HG02798 (cell line): ENCODE data around the gene FOXE3.
"Not testable (repeated sequence)": the region's sequence is repeated elsewhere in the genome, so short reads cannot be mapped to it uniquely, and the experiment has no call there.

Source experiments
- ATAC-seq: cut with Tn5 transposase; IDR thresholded peaks from one replicate; pipeline ENCODE4 v1.9.1; 2021; ENCODE audit warnings: mild to moderate bottlenecking; ENCODE audit not compliant: unreplicated experiment, poor library complexity

Gene FOXE3

DNA sequence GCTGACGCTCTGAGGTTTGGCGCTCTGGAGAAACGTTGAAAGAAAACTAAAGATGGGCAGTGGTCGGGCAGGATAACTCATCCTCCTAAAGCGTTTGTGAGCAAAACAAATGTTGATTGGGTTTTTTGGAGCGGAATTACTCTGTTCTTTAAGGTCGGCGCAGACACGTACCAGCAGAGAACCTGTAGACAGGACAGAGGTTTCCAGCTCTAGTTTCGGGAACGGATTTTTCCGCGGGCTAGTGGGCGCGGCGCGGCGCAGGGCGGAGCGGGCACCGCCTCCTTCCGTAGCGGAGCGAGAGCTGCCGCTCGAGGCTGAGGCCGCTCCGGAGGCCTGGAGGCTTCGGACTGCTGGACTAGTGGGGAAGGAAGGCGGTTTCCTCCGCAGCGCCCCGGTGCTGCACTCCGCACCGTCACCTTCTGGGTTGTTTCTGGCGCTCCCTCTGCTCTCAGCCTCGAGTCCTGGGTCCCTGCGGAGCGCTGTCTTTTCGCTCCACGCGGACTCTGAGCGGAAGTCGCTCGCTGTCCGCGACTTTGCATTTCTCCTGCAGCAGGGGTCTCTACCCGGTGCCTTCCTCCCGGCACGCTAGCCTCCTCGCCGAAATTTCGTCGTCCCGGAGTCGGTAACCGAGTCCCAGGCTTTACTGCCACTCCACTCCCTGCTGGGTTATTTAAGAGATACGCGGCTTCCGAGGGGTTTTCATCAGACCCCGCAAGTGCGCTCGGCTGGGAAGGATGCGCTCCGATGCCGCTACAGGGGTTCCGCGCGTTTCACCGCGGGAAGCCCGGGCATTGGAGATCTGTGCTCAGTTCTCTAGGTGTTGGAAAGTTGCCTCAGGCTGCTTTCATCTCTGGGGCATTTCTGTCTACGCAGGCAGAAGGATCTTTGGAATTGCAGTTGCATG is 28.7 kb downstream of the FOXE3 start:
- no peak for ATAC-seq

DNA sequence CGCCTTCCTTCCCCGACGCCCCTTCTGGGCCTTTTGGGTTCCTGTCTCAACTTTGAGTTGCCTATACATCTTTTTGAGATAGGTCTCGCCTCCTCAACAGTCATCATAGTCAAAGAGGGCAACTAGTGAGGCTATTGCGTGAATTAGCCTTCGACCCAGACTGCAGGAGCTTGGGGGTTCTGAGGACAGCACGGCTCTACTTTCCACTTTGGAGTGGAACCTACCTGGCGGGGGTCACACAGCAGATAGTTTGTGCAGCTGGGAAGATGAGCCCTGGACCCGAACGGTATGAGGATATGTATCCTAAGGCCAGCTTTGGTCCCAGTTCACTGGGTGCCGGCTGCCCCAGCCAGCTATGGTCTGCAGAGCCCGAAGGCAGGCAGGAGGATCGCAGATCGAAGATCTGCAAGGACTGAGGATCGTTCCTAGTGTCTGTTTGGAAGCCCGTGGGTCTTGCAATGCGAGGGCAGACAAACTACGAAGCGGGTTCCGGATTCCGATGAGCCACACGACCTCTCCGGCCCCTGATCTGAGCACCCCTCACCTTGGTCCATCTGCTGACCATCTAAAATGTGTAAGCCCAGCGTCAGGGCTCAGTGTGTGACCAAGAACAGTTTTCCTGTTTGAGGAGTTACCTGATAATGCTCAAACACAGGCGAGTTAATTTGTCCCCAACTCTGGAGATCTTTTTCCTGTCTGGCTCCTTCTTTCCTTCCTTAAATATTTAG is 29.9 kb downstream of the FOXE3 start:
- ATAC-seq: no peak

DNA sequence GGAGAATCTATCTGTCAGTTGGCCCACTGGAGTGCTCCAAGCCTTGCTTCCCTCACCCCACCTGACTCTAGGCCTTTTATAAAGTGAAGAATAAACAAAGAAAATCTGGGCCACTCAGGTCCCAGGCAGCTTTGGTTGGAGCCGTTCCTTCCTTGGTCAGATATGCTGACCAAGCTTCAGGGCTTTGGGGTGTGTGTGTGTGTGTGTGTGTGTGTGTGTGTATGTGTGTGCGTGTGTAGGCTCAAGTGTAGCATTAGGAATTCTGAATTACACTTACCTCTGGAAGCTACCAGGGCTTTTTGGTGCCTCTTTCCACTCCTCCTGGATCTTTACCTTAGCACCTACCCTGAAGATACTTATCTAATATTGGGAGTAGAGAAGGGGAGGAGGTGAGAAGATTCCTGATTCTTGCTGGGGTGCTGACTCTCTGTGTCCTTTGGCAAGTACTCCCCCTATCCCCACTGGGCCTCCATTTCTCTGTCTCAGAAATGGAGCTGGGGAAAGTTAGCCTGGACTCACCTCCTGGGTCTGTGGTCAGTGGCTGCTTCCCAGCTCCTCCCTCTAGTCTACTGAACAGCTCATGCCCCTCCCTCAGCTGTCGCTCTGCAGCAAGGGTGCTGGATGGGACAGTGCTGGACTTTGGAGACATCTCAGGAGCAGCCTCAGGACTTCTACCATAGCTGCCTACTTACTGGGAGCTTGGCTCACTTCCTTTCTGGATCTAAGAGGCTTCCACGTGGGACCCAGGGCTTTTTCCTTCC is 32.6 kb downstream of the FOXE3 start:
- ATAC-seq: no peak

DNA sequence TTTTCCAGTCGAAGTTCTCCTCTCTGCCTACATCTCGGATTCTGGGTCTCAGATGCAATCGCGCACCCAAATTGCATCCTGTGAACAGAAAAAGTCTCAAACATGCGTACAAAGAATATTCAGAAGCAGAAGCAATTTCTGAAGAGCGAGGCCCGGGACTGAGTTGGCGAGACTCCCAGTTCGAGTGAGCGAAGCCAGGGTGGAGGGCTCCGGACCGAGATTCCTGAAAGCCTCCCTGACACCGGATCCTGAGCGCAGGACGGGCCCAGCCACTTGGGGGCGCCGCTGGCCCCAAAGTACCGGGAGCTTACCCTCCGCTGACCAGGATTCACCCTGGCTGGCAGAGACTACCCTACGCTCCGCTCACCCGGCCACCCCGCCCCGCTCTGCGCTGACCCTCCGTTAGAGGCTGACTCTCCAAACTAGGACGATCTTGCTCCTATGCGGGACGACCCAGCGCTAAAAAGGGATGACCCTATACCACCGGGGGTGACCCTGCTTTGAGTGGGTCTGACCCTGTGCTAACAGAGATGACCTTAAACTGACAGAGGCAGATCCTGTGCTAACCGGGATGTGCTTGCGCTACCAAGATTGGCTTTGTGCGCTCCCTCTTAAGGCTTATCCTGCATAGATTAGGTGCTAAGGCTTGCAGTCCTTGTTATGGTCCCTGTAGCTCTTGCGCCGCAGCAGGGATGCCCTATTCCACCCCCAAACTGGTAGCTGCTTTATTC is 33.9 kb downstream of the FOXE3 start:
- no peak for ATAC-seq

DNA sequence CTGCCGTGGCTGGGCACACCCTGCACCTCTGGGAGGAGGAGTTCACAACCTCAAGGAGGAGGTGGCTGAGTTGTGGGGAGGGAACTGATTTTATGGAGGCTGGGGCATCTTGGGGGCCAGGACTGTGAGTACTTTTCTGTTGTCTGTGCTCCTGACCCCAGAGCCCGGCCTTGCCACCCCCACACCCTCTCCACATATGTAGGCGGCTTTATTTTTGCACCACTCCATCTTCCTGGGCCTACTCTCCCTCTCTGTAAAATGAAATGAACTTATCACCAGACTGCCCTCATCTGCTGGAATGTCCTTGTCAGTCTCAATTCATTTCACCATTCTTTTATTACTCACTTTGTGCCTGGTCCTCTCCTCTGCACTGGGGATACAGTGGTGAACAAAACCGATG is 34.5 kb downstream of the FOXE3 start:
- ATAC-seq: no peak

DNA sequence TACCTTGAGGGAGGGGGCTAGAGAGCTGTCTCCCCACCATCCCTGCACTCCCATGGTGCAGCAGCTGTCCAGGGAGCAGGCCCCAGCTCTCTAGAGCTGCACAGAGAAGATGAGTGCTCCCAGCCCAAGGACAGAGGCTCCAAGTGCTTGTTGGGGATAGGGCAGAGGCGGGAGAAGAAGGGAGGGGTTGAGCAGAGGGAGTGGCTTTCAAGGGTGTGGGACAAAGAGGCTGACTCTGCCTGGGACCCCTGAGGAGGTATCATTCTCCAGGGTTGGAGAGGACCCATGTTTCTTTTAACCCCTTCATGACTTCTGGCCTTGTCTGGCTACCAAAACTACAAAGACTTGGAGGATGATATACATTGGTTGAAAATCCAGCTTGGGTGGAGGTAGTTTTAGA is 36.3 kb downstream of the FOXE3 start:
- no peak for ATAC-seq

DNA sequence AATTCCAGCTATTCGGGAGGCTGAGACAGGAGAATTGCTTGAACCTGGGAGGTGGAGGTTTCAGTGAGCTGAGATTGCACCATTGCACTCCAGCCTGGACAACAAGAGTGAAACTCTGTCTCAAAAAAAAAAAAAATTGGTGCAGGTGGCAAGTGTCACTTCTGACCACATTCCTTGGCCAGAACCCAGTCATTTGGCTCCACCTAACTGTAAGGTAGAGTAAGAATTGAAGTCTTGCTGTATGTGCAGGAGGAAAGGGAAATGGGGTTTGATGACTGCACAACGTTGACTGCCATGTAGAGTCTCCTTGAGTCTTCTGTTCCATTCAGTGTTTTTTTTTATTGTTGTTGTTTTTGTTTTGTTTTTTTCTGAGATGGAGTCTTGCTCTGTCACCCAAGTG is 37.8 kb downstream of the FOXE3 start:
- not testable (repeated sequence) for ATAC-seq

DNA sequence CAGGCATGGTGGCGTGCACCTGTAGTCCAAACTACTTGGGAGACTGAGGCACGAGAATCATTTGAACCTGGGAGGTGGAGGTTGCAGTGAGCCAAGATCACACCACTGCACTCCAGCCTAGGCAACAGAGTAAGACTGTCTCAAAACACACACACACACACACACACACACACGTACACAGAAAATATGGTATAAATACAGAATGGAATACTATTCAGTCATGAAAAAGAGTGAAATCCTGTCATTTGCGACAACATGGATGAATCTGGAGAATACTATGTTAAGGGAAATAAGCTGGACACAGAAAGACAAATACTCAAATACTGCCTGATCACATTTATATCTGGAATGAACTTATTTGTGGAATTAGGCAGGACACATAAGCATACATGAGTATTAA is 40.2 kb downstream of the FOXE3 start:
- ATAC-seq: no peak

DNA sequence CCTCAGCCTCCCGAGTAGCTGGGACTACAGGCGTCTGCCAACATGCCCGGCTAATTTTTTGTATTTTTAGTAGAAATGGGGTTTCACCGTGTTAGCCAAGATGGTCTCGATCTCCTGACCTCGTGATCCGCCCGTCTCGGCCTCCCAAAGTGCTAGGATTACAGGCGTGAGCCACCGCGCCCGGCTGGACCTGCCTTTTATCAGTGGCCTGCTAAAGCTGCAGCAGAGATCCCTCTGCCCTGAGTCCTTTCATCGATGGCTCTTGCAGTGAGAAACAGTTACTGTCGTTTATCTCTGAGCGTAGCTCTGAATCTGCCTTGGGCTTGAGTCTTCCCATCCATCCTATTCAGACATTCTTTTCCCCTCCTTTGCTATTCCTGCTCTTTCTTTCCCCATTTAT is 41.5 kb downstream of the FOXE3 start:
- not testable (repeated sequence) for ATAC-seq

DNA sequence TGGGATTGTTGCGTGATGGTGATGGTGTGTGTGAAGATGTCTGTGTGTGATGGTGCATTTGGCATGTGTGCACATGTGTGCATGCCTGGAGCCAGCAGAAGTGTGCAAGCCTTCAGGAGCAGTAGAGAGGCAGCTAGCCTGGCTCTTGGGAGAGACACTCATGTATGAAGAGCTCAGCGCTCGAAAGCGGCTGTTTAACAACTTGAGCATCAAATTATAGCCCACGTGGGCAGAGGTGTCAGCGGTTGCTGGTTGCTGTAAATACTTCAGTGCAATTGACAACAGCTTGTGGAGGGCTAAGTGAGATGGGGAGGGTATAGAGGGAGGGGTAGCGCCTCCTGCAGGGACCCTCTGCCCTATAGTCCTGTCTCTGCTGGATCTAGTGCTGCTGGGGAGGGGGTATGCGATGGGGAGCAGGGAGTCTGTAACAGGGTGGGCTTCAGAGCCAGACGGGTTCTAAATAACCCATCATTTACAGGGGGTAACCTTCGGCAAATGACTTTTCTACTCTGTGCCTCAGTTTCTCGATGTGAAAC is 43.2 kb downstream of the FOXE3 start:
- ATAC-seq: no peak

DNA sequence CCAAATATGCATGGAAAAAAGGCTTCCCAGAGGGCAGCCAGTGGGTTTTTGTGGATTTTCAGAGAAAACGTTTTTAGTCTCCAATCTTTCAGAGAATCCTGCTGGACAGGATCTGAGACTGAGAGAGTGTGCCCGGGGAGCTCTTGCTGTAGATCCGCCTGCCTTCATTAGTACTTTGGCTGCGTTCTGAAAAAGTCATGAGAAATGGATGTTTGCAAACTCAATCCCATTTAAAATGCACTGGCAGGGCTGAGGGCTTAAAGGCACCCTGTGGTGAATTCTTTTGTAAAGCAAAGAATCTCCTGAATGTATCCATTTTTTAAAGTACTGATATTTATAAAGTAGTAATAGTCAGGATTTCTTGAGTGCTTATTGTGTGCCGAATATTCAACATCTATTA is 44.0 kb downstream of the FOXE3 start:
- ATAC-seq: no peak

DNA sequence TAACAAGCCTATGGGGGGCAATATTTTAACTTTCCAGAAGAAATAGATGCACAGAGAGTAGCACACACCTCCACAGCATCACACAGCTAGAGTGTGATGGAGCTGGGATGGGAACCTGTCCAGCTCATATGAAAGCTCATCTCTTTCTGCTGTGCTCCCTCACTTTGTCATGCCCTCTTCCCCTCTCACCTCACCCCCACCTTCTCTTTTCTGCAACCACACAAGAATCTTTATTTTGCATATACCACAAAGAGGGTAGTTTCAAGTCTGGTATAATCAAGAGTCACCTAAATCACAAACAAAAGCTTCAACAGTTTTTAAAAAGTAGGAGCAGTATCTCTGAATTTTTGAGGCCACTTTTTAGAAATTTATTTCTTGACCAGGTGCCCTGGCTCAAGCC is 44.4 kb downstream of the FOXE3 start:
- no peak for ATAC-seq

DNA sequence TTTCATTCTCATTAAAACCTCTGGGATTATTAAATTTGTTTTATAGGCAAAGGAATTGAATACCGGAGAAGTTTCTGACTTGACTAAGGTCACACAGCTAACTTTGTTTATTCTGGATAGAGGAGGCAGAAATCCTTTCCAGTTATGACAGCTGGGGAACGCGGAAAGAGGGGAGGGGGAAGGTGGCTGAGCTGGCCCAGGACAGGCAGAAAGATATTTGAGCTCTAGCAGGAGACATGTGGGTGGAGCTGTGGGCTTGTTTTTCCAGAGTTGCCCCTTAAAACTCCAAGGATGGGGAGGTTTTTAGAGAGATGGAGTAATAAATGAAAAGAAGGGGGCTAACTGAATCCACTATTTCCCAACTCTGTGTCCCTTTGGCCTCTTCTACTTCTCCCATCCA is 49.5 kb downstream of the FOXE3 start:
- ATAC-seq: no peak
